ENCODE results near the gene CAD.
"Not testable (repeated sequence)": the region's sequence is repeated elsewhere in the genome, so short reads cannot be mapped to it uniquely, and the experiment has no call there.

Gene CAD

GRCh38 chr2:27217173-27218121 lies at the start of gene CAD:
CAD (plus strand) TSS chr2:27217369; CDS start chr2:27217552, 183 bp downstream.
- peak; percentile 65 for DNase-seq

- no peak for DNase-seq
Observed at GRCh38 chr2:27170581-27171337, 46.4 kb upstream of the CAD start.

- no peak for DNase-seq
Observed at GRCh38 chr2:27171351-27171848, 45.8 kb upstream of the CAD start.

GRCh38 chr2:27174638-27175037 lies 42.5 kb upstream of the CAD start:
- DNase-seq: no peak

- no peak for DNase-seq
Observed at GRCh38 chr2:27175330-27175729, 41.8 kb upstream of the CAD start.

- DNase-seq: not testable (repeated sequence)
Observed at GRCh38 chr2:27175781-27176180, 41.4 kb upstream of the CAD start.

GRCh38 chr2:27177441-27178351 lies 39.5 kb upstream of the CAD start:
- DNase-seq: no peak

- no peak for DNase-seq
Observed at GRCh38 chr2:27178469-27178868, 38.7 kb upstream of the CAD start.

- no peak for DNase-seq
Observed at GRCh38 chr2:27179344-27180000, 37.7 kb upstream of the CAD start.

GRCh38 chr2:27182346-27182745 lies 34.8 kb upstream of the CAD start:
- no peak for DNase-seq

- DNase-seq: no peak
Observed at GRCh38 chr2:27184115-27184514, 33.1 kb upstream of the CAD start.

GRCh38 chr2:27185331-27186026 lies 31.7 kb upstream of the CAD start:
- no peak for DNase-seq

GRCh38 chr2:27186613-27187345 lies 30.4 kb upstream of the CAD start:
- no peak for DNase-seq

- DNase-seq: no peak
Observed at GRCh38 chr2:27189989-27190388, 27.2 kb upstream of the CAD start.

- peak; percentile 10 for DNase-seq
Observed at GRCh38 chr2:27191070-27191829, 25.9 kb upstream of the CAD start.

GRCh38 chr2:27194538-27195354 lies 22.4 kb upstream of the CAD start:
- DNase-seq: peak; percentile 12

- DNase-seq: not testable (repeated sequence)
Observed at GRCh38 chr2:27195799-27196198, 21.4 kb upstream of the CAD start.

- not testable (repeated sequence) for DNase-seq
Observed at GRCh38 chr2:27198068-27198467, 19.1 kb upstream of the CAD start.

- DNase-seq: no peak
Observed at GRCh38 chr2:27198627-27199026, 18.5 kb upstream of the CAD start.
